Body of pancreas (tissue), 4 donors: ENCODE measurements around the gene IL1R1. TPM values are rescaled to one million over a fixed set of nuclear protein-coding genes. Genes with fewer than 3 reads are reported as not detected.
"Not testable (repeated sequence)": the region's sequence is repeated elsewhere in the genome, so short reads cannot be mapped to it uniquely, and the experiment has no call there.

Source experiments
- ATAC-seq: fragments of 150-250 bp; one replicate; pipeline ENCODE4 v1.9.1; 2016
- DNase-seq, 4 donors: peaks; one replicate each; pipeline ENCODE4 v3.0.0-alpha.2; 2019
- H3K27ac ChIP-seq, 4 donors: fragments of 200-600 bp; sonication (generic); 1 replicate in 3 of 4; 2 replicates in 1 of 4; pipeline versions ENCODE4 v1.5.1 to v1.6.1; 2016 to 2019; ENCODE audit warnings: mild to moderate bottlenecking in 1 of 4, mixed read lengths in 1 of 4, moderate library complexity in 1 of 4
- H3K27me3 ChIP-seq, 2 donors: fragments of 200-600 bp; sonication (generic); one replicate each; pipeline ENCODE4 v1.6.0; 2016; ENCODE audit warnings: mild to moderate bottlenecking in 1 of 2
- H3K36me3 ChIP-seq, 2 donors: fragments of 200-600 bp; sonication (generic); replicated peaks in 1 of 2; 2 replicates each; pipeline ENCODE4 v1.5.1; 2016; ENCODE audit warnings: low read depth in 2 of 2; ENCODE audit not compliant: insufficient read depth in 1 of 2
- H3K4me1 ChIP-seq: fragments of 200-600 bp; sonication (generic); one replicate; pipeline ENCODE4 v1.6.0; 2016
- H3K4me3 ChIP-seq, 2 donors: fragments of 200-600 bp; sonication (generic); 1 replicate in 1 of 2; 2 replicates in 1 of 2; pipeline ENCODE4 v1.5.1; 2016 to 2019
- H3K9me3 ChIP-seq, 3 donors: fragments of 200-600 bp; sonication (generic); 1 replicate in 2 of 3; 2 replicates in 1 of 3; pipeline ENCODE4 v1.5.1; 2016
- POLR2A ChIP-seq, 3 donors: fragments of 450-650 bp; IDR thresholded peaks; one replicate each; pipeline ENCODE4 v1.6.1; 2016; ENCODE audit warnings: antibody characterized with exemption in 3 of 3, mild to moderate bottlenecking in 2 of 3
- WGBS, 2 donors: methylation state at CpG; one replicate each; pipeline ENCODE4 v1.1.5; 2017; 5-methylcytosine and 5-hydroxymethylcytosine counted together
- intact Hi-C: fragments of 100-400 bp; cut with DNase I; formaldehyde crosslinking; loops from one replicate; pipeline ENCODE4 v1.15.1; 2023
- total RNA-seq, 2 donors: library from RNA; depleted of rRNA; stranded (reverse); fragments of >200 nt; gene quantifications; one replicate each; pipeline ENCODE4 v1.1.0, GENCODE V29; 2016
- TF ChIP-seq, protein P1 (sequence below), 7 experiments: fragments of 450-650 bp in 4 of 7; fragments of 200-600 bp in 3 of 7; sonication (generic) in 3 of 7; IDR thresholded peaks; one replicate each; pipeline ENCODE4 v1.5.1; 2016 to 2019; ENCODE audit warnings: antibody characterized with exemption in 7 of 7

Gene IL1R1
- total RNA-seq, 2 donors from 2014 or later, result 53.4 to 55.4 TPM

GRCh38 chr2:102099536-102100298, 42.8 kb upstream of the IL1R1 start:
- DNase-seq, result peak in 2 of 4 donors; percentile 38 to 44
- 55 to 65% methylated on average over 6 to 7 of the region's 7 CpGs for WGBS, 2 donors
- no peaks in the 10 kb centered on the region for H3K36me3 ChIP-seq
- H3K4me1 ChIP-seq, result peaks cover 51% of the 10 kb centered on the region
- H3K27ac ChIP-seq, result peak overlapping the region in 2 of 4 donors; percentile 89 to 91
- no peak for TF ChIP-seq POLR2A (IDR thresholded peaks at IDR 0.05)
- TF ChIP-seq, protein P1, sequence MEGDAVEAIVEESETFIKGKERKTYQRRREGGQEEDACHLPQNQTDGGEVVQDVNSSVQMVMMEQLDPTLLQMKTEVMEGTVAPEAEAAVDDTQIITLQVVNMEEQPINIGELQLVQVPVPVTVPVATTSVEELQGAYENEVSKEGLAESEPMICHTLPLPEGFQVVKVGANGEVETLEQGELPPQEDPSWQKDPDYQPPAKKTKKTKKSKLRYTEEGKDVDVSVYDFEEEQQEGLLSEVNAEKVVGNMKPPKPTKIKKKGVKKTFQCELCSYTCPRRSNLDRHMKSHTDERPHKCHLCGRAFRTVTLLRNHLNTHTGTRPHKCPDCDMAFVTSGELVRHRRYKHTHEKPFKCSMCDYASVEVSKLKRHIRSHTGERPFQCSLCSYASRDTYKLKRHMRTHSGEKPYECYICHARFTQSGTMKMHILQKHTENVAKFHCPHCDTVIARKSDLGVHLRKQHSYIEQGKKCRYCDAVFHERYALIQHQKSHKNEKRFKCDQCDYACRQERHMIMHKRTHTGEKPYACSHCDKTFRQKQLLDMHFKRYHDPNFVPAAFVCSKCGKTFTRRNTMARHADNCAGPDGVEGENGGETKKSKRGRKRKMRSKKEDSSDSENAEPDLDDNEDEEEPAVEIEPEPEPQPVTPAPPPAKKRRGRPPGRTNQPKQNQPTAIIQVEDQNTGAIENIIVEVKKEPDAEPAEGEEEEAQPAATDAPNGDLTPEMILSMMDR (IDR thresholded peaks at IDR 0.05), result no peak
- intact Hi-C loops, result no loop called here
- peak; percentile 20 for ATAC-seq
- H3K9me3 ChIP-seq, result no peaks in the 10 kb centered on the region
- no peaks in the 10 kb centered on the region for H3K27me3 ChIP-seq
- no peak overlapping the region for H3K4me3 ChIP-seq

GRCh38 chr2:102100371-102101096, 42.0 kb upstream of the IL1R1 start:
- TF ChIP-seq POLR2A (IDR thresholded peaks at IDR 0.05), result no peak
- TF ChIP-seq, protein P1 (IDR thresholded peaks at IDR 0.05), result no peak
- no peak overlapping the region for H3K4me3 ChIP-seq
- H3K36me3 ChIP-seq, result no peaks in the 10 kb centered on the region
- H3K27ac ChIP-seq, result peak overlapping the region in 3 of 4 donors; percentile 83 to 91 (median 89)
- WGBS, 2 donors, result 59 to 71% methylated on average over 5 of the region's 5 CpGs
- DNase-seq (no peak), ATAC-seq (no peak)
- intact Hi-C loops, result no loop called here
- no peaks in the 10 kb centered on the region for H3K27me3 ChIP-seq
- peaks cover 57% of the 10 kb centered on the region for H3K4me1 ChIP-seq
- H3K9me3 ChIP-seq, result no peaks in the 10 kb centered on the region

DNA sequence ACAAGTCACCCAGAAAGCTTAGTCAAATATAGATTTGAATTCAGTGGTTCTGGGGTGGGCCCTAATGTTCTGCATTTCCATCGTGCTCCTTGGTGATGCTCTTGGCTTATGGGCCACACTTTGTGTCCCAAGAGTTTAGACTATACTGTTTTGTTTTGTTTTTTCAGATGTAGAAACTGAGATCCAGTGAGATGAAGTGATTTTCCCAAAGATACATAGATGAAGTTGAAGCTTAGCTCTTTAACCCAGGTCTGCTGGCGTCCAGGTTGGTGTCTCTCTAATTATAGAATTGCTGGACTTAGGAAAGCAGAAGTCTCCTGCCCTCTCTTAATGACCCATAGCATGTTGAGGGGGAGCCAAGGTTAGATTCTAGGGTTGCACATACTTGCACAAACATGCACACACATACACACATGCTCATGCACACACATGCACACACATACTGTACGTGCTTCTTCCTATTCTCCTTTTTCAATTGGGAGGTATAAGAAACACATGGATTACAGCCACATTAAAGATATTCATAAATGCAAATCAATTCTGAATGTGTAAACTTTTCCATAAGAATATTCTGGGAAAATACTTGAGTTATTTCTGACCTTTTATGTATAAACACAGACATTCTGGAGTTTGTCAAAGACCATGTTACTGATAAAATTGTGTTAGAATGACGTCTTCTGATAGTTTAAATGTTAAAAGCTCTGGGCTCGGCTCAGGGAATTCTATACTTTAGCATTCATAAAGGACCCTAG, 41.3 kb upstream of the IL1R1 start:
- H3K9me3 ChIP-seq, result no peaks in the 10 kb centered on the region
- DNase-seq, result no peak
- no peak overlapping the region for H3K4me3 ChIP-seq
- H3K27ac ChIP-seq, result peak overlapping the region; percentile 53 to 91 (median 86)
- 48 to 52% methylated on average over 5 of the region's 5 CpGs for WGBS, 2 donors
- no peaks in the 10 kb centered on the region for H3K27me3 ChIP-seq
- intact Hi-C loops, result no loop called here
- ATAC-seq, result no peak
- peaks cover 64% of the 10 kb centered on the region for H3K4me1 ChIP-seq
- TF ChIP-seq, protein P1 (IDR thresholded peaks at IDR 0.05), result no peak
- no peak for TF ChIP-seq POLR2A (IDR thresholded peaks at IDR 0.05)
- no peaks in the 10 kb centered on the region for H3K36me3 ChIP-seq

- intact Hi-C loops, result no loop called here
- DNase-seq (peak; percentile 50 to 70 (median 54)), ATAC-seq (peak; percentile 78)
- H3K36me3 ChIP-seq, result no peaks in the 10 kb centered on the region
- no peak overlapping the region for H3K4me3 ChIP-seq
- 6 to 29% methylated on average over 4 of the region's 4 CpGs for WGBS, 2 donors
- H3K27ac ChIP-seq, result peak overlapping the region; percentile 53 to 91 (median 86)
- H3K27me3 ChIP-seq, result no peaks in the 10 kb centered on the region
- peaks cover 72% of the 10 kb centered on the region for H3K4me1 ChIP-seq
- TF ChIP-seq POLR2A (IDR thresholded peaks at IDR 0.05), result no peak
- TF ChIP-seq, protein P1 (IDR thresholded peaks at IDR 0.05), result no peak
- H3K9me3 ChIP-seq, result no peaks in the 10 kb centered on the region
These were observed 40.5 kb upstream of the IL1R1 start for GRCh38 chr2:102101849-102102635.

GRCh38 chr2:102102636-102102948, 40.0 kb upstream of the IL1R1 start:
- 61 to 88% methylated on average over 3 of the region's 3 CpGs for WGBS, 2 donors
- H3K36me3 ChIP-seq, DNase-seq, ATAC-seq, H3K4me3 ChIP-seq, intact Hi-C loops, H3K27me3 ChIP-seq, H3K9me3 ChIP-seq: not testable (repeated sequence)
- peak overlapping the region in 3 of 4 donors; percentile 83 to 91 (median 89) for H3K27ac ChIP-seq
- H3K4me1 ChIP-seq, result peaks cover 78% of the 10 kb centered on the region
